HG02970 (cell line): Measurements from ENCODE around the gene FKBP1A.

Source experiments
- ATAC-seq: cut with Tn5 transposase; IDR thresholded peaks from one replicate; pipeline ENCODE4 v1.9.1; 2021; ENCODE audit warnings: mild to moderate bottlenecking, moderate library complexity, moderate number of reproducible peaks; ENCODE audit not compliant: unreplicated experiment, low FRiP score

FKBP1A gene

GRCh38 chr20:1335961-1336698 lies 56.7 kb downstream of the FKBP1A start:
- ATAC-seq, result no peak

DNA sequence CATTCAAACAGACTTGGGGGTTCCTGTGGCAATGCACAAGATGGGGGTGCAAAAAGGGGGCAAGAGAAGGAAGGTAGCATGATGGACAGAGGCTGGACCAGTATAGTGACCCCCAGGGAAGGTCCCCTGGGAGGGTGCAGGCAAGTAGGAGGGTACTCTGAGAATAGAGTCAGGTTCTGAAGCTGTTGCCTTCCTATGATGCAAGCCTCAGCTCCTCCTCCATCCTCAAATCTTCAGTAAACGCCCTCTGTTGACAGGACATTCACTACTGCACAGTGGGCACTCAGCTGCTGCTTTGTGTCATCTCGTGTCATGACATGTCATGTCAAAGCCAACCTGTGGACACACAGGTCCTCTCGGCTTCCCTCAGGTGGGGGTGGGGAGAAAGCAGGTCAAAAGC lies 58.1 kb downstream of the FKBP1A start:
- no peak for ATAC-seq

GRCh38 chr20:1334370-1334731 lies 58.5 kb downstream of the FKBP1A start:
- no peak for ATAC-seq

DNA sequence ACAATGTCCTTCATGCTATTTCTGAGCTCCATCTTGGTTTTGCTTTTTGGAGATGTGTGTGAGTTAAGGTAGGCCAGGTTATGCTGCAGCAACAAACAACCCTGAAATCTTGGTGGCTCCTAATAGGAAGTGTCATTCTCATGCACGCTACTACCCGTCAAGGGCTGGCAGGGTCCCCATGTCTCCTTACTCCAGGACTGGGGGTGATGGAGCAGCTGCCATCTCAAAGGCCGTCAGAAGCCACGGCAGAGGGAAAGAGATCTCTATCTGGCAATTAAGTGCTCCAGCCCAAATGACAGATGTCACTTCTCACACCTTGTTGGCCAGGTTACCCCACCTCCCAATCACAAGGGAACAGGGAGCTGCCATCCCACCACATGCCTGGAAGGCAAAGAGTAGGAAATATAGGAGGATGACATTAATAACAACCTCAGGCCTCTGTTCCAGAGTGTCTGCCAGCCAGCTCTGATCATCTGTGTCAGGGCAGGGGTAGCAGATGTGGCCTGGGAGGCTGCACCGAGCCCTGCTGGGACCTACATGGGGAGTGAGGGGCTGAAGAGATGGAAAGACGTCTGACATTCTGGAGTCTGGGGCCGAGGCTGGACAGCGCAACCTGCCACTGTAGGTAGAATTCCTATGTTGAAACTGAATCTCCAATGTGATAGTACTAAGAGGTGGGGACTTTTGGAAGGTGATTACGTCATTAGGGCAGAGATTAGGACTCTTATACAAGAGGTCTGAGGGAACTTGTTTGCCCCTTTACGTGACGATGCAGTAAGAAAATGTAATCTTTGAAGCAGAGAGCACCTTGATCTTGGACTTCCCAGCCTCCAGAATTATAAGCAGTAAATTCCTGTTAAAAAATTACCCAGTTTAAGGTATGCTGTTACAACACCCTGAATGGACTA lies 59.1 kb downstream of the FKBP1A start:
- ATAC-seq, result no peak

GRCh38 chr20:1332749-1333300 lies 60.0 kb downstream of the FKBP1A start:
- ATAC-seq, result no peak

- ATAC-seq, result no peak
Measured at GRCh38 chr20:1331801-1332453, 60.9 kb downstream of the FKBP1A start.

DNA sequence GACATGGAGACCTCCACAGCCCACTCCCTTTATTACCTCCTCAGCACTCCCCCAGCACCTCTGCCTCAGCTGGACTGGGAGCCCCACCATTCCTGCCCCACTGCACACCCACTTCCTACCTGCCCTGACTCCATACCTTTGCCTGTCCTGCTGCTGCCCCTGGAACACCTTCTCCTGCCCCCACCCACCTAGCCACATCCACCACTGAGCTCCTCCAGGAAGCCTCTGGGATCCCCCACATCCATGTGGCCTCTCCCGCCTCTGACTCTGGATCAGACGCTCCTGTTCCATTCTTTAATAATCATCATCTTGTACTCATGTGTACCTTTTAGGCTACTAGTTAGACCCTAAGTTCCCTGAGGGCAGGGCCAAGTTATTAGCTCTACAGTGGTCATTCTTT lies 61.8 kb downstream of the FKBP1A start:
- no peak for ATAC-seq

GRCh38 chr20:1330075-1330830 lies 62.6 kb downstream of the FKBP1A start:
- ATAC-seq, result no peak

DNA sequence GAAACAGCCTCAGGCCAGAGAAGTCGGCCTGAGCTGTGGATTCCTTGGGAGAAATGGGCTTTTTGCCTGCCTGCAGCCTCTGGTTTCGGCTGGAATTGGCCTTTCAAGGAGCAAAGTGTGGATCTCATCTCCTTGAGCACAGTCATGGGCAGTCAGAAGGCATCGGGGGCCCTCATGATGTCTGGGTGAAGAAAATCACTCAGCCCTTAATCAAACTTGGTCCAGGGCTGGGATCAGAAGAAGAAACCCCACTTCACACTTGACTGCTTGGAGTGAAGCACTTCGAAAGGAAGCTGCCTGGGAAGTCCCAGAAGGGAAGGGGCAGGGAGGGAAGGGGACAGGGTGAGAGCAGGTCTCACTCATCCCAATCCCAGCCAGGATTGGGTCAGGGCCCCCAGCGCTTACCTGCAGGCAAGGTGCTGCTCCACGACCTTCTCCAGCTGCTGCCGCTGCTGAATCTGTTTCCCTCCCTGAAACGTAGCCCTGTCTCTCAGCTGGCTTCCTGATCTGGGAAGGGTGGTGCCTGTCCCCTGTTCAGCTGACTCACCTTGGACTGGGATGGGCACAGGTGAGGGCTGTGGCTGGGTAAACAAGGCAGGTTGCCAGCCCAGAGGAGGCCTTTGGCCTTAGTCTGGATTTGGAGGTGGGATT lies 64.0 kb downstream of the FKBP1A start, which contains the start of gene SDCBP2:
Gene SDCBP2 (minus strand): TSS at position 460 of the 651 bp plus-strand sequence. CDS start 8,723 bp downstream, outside the sequence.
- no peak for ATAC-seq

GRCh38 chr20:1327827-1328679 lies 64.8 kb downstream of the FKBP1A start:
- ATAC-seq, result no peak

- no peak for ATAC-seq
Measured at GRCh38 chr20:1327241-1327653, 65.6 kb downstream of the FKBP1A start.

GRCh38 chr20:1326031-1326930 lies 66.6 kb downstream of the FKBP1A start:
- ATAC-seq, result no peak

DNA sequence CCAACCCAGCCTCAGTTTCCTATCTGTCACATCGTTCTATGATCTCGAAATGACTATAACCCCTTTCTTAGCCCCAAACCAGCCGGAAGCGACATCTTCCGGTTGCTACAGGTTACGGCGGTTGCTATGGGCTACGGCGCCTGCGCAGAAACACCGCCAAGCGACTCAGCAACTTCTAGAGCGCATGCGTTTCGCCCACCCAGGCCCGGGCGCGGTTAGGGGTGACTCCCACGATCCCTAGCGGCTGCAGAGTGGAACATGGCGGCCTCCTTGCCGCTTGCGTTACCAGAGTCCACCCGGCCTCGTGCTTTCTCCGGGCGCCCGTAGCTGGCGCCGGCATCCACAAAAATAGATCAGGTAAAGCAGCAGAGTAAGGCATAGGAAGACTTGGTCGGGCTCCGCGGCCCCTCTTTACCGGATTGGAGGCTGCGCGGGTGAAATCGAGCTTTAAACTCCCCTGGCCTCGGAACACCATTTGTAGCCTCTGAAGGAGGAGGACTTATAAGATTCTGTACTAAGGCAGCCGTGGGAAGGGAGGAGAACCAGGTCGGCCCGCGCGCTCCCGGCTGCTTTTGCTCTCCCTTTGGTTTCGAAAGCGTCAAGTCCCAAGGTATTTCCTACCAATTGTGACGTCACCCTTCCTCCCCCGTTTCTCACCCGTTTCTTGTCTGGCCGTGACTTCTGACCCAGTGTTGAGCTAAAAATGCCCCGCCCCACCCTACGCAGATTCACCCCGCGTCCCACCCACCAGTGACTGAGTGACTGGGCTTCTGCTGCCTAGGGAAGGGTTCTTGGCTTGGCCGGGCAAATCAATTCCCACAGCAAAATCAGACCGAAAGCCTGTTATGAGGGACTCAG lies 67.5 kb downstream of the FKBP1A start:
- ATAC-seq, result peak; percentile 84

- ATAC-seq, result no peak
Measured at GRCh38 chr20:1324598-1325172, 68.2 kb downstream of the FKBP1A start.

GRCh38 chr20:1323830-1324597 lies 68.8 kb downstream of the FKBP1A start:
- no peak for ATAC-seq

DNA sequence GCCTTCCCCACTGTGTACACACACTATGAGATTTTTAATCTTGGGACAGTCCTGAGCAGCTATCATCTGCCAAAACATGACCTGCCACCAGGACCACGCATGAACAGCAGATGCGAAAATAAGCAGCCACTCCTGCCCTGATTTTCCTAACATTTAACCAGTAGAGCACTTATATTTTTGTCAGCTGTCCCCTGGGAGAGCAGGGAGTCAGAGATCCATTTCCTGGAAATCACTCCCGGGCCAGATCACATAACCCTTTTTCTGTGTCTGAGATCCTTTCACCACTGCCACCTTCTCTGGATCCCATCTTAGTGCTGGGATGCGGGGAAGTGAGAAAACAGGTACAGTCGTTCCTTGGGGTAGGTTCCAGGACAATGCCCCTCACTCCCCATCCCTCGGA lies 69.6 kb downstream of the FKBP1A start:
- no peak for ATAC-seq
